T follicular helper cell (primary cell): Measurements from ENCODE around the gene KLHL35.

Experiments
- DNase-seq: peaks from one replicate; pipeline ENCODE4 v3.0.0-alpha.2; 2020; ENCODE audit warnings: low read depth
- total RNA-seq, 2 experiments: gene quantifications; one replicate each; lab custom pipeline; 2026; lab: John Stamatoyannopoulos, UW

KLHL35 gene
- total RNA-seq: 1.2 to 1.5 reads per million in 2 experiments

- no peak for DNase-seq
These were observed at the start of gene KLHL35 for GRCh38 chr11:75432911-75433321. Gene KLHL35, minus strand, starts transcription at chr11:75433203. Its CDS starts 2,574 bp downstream, at chr11:75430629.

GRCh38 chr11:75481922-75482606 is 49.1 kb upstream of the KLHL35 start:
- DNase-seq: no peak

GRCh38 chr11:75481223-75481921 is 48.4 kb upstream of the KLHL35 start:
- no peak for DNase-seq

GRCh38 chr11:75480185-75481175 is 47.5 kb upstream of the KLHL35 start:
- no peak for DNase-seq

- no peak for DNase-seq
These were observed 46.7 kb upstream of the KLHL35 start for GRCh38 chr11:75479597-75480145.

GRCh38 chr11:75478783-75479596 is 46.0 kb upstream of the KLHL35 start:
- no peak for DNase-seq

- no peak for DNase-seq
These were observed 44.6 kb upstream of the KLHL35 start for GRCh38 chr11:75477614-75477935.

GRCh38 chr11:75476739-75477613 is 44.0 kb upstream of the KLHL35 start:
- DNase-seq: no peak

- no peak for DNase-seq
These were observed 43.0 kb upstream of the KLHL35 start for GRCh38 chr11:75475767-75476650.

- peak; percentile 41 for DNase-seq
These were observed 42.1 kb upstream of the KLHL35 start for GRCh38 chr11:75474878-75475766.

- DNase-seq: no peak
These were observed 41.2 kb upstream of the KLHL35 start for GRCh38 chr11:75474240-75474639.

GRCh38 chr11:75473684-75474083 is 40.7 kb upstream of the KLHL35 start:
- DNase-seq: no peak

- no peak for DNase-seq
These were observed 39.2 kb upstream of the KLHL35 start for GRCh38 chr11:75472081-75472732.

- DNase-seq: no peak
These were observed 38.4 kb upstream of the KLHL35 start for GRCh38 chr11:75471176-75471973.

GRCh38 chr11:75470476-75471080 is 37.6 kb upstream of the KLHL35 start:
- no peak for DNase-seq

GRCh38 chr11:75469785-75470405 is 36.9 kb upstream of the KLHL35 start:
- no peak for DNase-seq
